ENCODE data around the gene HNRNPUL1. TPM values are rescaled to one million over a fixed set of nuclear protein-coding genes. Genes with fewer than 3 reads are reported as not detected.

HNRNPUL1 gene
- total and polyA plus RNA-seq, 2 donors (not counting 3 experiments of a cell fraction or from before 2014, with no cell fraction given), result 83.2 to 261 TPM

DNA sequence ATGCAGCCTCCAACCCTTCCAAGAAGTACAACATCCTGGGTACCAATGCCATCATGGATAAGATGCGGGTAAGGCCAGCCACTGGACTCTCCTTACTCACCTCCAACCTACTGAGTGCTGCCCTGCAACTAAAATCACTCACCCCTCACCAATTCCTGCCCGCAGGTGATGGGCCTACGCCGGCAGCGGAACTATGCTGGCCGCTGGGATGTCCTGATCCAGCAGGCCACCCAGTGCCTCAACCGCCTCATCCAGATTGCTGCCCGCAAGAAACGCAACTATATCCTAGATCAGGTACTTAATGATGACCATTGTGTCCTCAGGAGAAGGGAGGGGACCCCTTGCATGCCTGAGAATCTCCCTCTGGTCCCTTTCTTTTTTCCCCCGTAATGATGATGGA lies 30.2 kb downstream of the HNRNPUL1 start:
- CTCF ChIA-PET, result interaction anchor here (1.4 kb wide), 1 partner anchor 14 kb away, joined by 5 read pairs; no protein-coding TSS in a partner anchor
- no peak for FAIRE-seq

More for the DNA sequence above, 30.2 kb downstream of the HNRNPUL1 start:
- H3K27me3 ChIP-seq (ENCODE audit: control insufficient read depth in 2 of 2, insufficient read depth in 2 of 2, low read length in 2 of 2), result no peaks in the 10 kb centered on the region
- no peak for DNase-seq (ENCODE audit: low read depth, low spot score)
- no peaks in the 10 kb centered on the region for H3K9me1 ChIP-seq (replicated peaks; ENCODE audit: control insufficient read depth, extremely low read depth, insufficient read depth, low read length)
- no peak for TF ChIP-seq MAX (IDR thresholded peaks at IDR 0.05; ENCODE audit: insufficient read depth, insufficient read length)
- TF ChIP-seq GATA2 (IDR thresholded peaks at IDR 0.05; ENCODE audit: insufficient read depth, insufficient read length, low read depth, low read length), result no peak
- TF ChIP-seq POLR2A (IDR thresholded peaks at IDR 0.05; ENCODE audit: low read depth, low read length), result no peak
- no peak for TF ChIP-seq JUN (IDR thresholded peaks at IDR 0.05; ENCODE audit: borderline replicate concordance, insufficient read depth, insufficient read length, low read depth)
- TF ChIP-seq EZH2 (IDR thresholded peaks at IDR 0.05; ENCODE audit: borderline replicate concordance, low read depth, low read length, severe bottlenecking), result no peak
- TF ChIP-seq FOS (IDR thresholded peaks at IDR 0.05; ENCODE audit: borderline replicate concordance, insufficient read depth, low read length), result no peak
- TF ChIP-seq CTCF (IDR thresholded peaks at IDR 0.05; ENCODE audit: extremely low read depth in 1 of 2, insufficient read depth in 1 of 2, low read depth in 1 of 2, low read length in 2 of 2), result no peak
- no peak for TF ChIP-seq MYC (IDR thresholded peaks at IDR 0.05; ENCODE audit: low read depth, low read length)
- no peak for TF ChIP-seq POLR2AphosphoS5 (IDR thresholded peaks at IDR 0.05; ENCODE audit: insufficient read depth, low read depth, low read length)
- H3K79me2 ChIP-seq (ENCODE audit: control insufficient read depth, insufficient read depth, low read length), result peaks cover 4% of the 10 kb centered on the region
- no peak overlapping the region for H3K4me2 ChIP-seq (ENCODE audit: insufficient read depth, low read length)
- H3K27ac ChIP-seq (ENCODE audit: insufficient read depth, low read depth, low read length), result no peak overlapping the region
- no peak overlapping the region for H3K4me3 ChIP-seq (replicated peaks in 1 of 3; ENCODE audit: insufficient read depth in 1 of 3, low read depth in 1 of 3, low read length in 3 of 3)
- no peak overlapping the region for H2AFZ ChIP-seq (ENCODE audit: low read depth, low read length)
- BruUV-seq (replicated peaks), result no TSS peak
- no peaks in the 10 kb centered on the region for H3K4me1 ChIP-seq (ENCODE audit: control insufficient read depth, extremely low read depth, insufficient read depth, low read length)
- POLR2A ChIA-PET, result no interaction called here
- H4K20me1 ChIP-seq (replicated peaks; ENCODE audit: control insufficient read depth, extremely low read depth, insufficient read depth, low read length), result no peaks in the 10 kb centered on the region
- H3K9ac ChIP-seq (replicated peaks; ENCODE audit: extremely low read depth, insufficient read depth, low read length), result no peak overlapping the region
- intact Hi-C loops (cut with micrococcal nuclease), result no loop called here
- H3K9me3 ChIP-seq (replicated peaks; ENCODE audit: control insufficient read depth, insufficient read depth, low read length), result no peaks in the 10 kb centered on the region
- H3K36me3 ChIP-seq (ENCODE audit: control insufficient read depth in 2 of 2, extremely low read depth in 1 of 2, insufficient read depth in 2 of 2, low read length in 2 of 2), result peaks cover 48 to 79% of the 10 kb centered on the region in 2 experiments
- dilution Hi-C loops (cut with MboI; ENCODE audit: extremely low pct_ligation_motif_present, low sequenced_read_pairs), result no loop called here

All from endothelial cell of umbilical vein (primary cell).